Muscle layer of colon (tissue), 2 donors: ENCODE results near the gene TGFBR2.

ENCODE experiments used
- H3K27ac ChIP-seq: one replicate; pipeline ENCODE4 v1.7.0; 2013; ENCODE audit warnings: low read depth, mild to moderate bottlenecking, low read length, moderate library complexity
- H3K27me3 ChIP-seq, 2 donors: one replicate each; pipeline ENCODE4 v1.7.0; 2013; ENCODE audit warnings: low read length in 2 of 2, mild to moderate bottlenecking in 2 of 2; ENCODE audit not compliant: insufficient read depth in 2 of 2, control insufficient read depth in 1 of 2
- H3K36me3 ChIP-seq: one replicate; pipeline ENCODE4 v1.7.0; 2013; ENCODE audit warnings: mild to moderate bottlenecking, low read length; ENCODE audit not compliant: insufficient read depth
- H3K4me1 ChIP-seq: one replicate; pipeline ENCODE4 v1.7.0; 2013; ENCODE audit warnings: mild to moderate bottlenecking, low read length; ENCODE audit not compliant: insufficient read depth
- H3K4me3 ChIP-seq, 2 donors: one replicate each; pipeline ENCODE4 v1.7.0; 2013; ENCODE audit warnings: low read length in 2 of 2, low read depth in 1 of 2, mild to moderate bottlenecking in 1 of 2, moderate library complexity in 1 of 2
- H3K9ac ChIP-seq: one replicate; pipeline ENCODE4 v1.7.0; 2013; ENCODE audit warnings: low read length
- H3K9me3 ChIP-seq: one replicate; pipeline ENCODE4 v1.7.0; 2013; ENCODE audit warnings: mild to moderate bottlenecking, low read length
- donor health status: abdominal sarcoma.
- donor health status: Adenocarcinoma of cecum.

Gene TGFBR2

GRCh38 chr3:30614373-30614772 is 8.0 kb downstream of the TGFBR2 start:
- Histone ChIP-seq H3K4me3 (no peak overlapping the region), H3K4me1 (peaks cover 79% of the 10 kb centered on the region)

GRCh38 chr3:30614943-30615342 is 8.5 kb downstream of the TGFBR2 start:
- peaks cover 78% of the 10 kb centered on the region for H3K4me1 ChIP-seq
- peaks cover 6% of the 10 kb centered on the region for H3K36me3 ChIP-seq
- H3K4me3 ChIP-seq, result no peak overlapping the region
- H3K9ac ChIP-seq, result no peak overlapping the region
- no peaks in the 10 kb centered on the region for H3K27me3 ChIP-seq
- H3K9me3 ChIP-seq, result no peaks in the 10 kb centered on the region
- no peak overlapping the region for H3K27ac ChIP-seq

More at GRCh38 chr3:30614373-30614772, 8.0 kb downstream of the TGFBR2 start:
- Histone ChIP-seq H3K27me3 (no peaks in the 10 kb centered on the region), H3K36me3 (peaks cover 3% of the 10 kb centered on the region), H3K9ac (no peak overlapping the region), H3K27ac (peak overlapping the region; percentile 5), H3K9me3 (no peaks in the 10 kb centered on the region)

GRCh38 chr3:30615615-30616346 is 9.4 kb downstream of the TGFBR2 start:
- peaks cover 6% of the 10 kb centered on the region for H3K36me3 ChIP-seq
- H3K4me1 ChIP-seq, result peaks cover 82% of the 10 kb centered on the region
- H3K27ac ChIP-seq, result no peak overlapping the region
- H3K27me3 ChIP-seq, result no peaks in the 10 kb centered on the region
- H3K9ac ChIP-seq, result no peak overlapping the region
- H3K4me3 ChIP-seq, result no peak overlapping the region
- no peaks in the 10 kb centered on the region for H3K9me3 ChIP-seq

GRCh38 chr3:30616347-30617027 is 10.1 kb downstream of the TGFBR2 start:
- H3K9ac ChIP-seq, result no peak overlapping the region
- H3K9me3 ChIP-seq, result no peaks in the 10 kb centered on the region
- H3K27ac ChIP-seq, result no peak overlapping the region
- H3K4me1 ChIP-seq, result peaks cover 81% of the 10 kb centered on the region
- H3K36me3 ChIP-seq, result peaks cover 6% of the 10 kb centered on the region
- no peaks in the 10 kb centered on the region for H3K27me3 ChIP-seq
- H3K4me3 ChIP-seq, result no peak overlapping the region

GRCh38 chr3:30617069-30617468 is 10.7 kb downstream of the TGFBR2 start:
- Histone ChIP-seq H3K27me3 (no peaks in the 10 kb centered on the region), H3K36me3 (peaks cover 6% of the 10 kb centered on the region), H3K9me3 (no peaks in the 10 kb centered on the region), H3K4me3 (no peak overlapping the region), H3K4me1 (peaks cover 83% of the 10 kb centered on the region), H3K27ac (no peak overlapping the region), H3K9ac (no peak overlapping the region)

- peaks cover 88% of the 10 kb centered on the region for H3K4me1 ChIP-seq
- H3K27me3 ChIP-seq, result no peaks in the 10 kb centered on the region
- H3K27ac ChIP-seq, result no peak overlapping the region
- no peak overlapping the region for H3K9ac ChIP-seq
- H3K36me3 ChIP-seq, result peaks cover 6% of the 10 kb centered on the region
- H3K4me3 ChIP-seq, result no peak overlapping the region
- H3K9me3 ChIP-seq, result no peaks in the 10 kb centered on the region
Measured at GRCh38 chr3:30617653-30618052, 11.3 kb downstream of the TGFBR2 start.

GRCh38 chr3:30618526-30618925 is 12.1 kb downstream of the TGFBR2 start:
- Histone ChIP-seq H3K4me3 (no peak overlapping the region), H3K27me3 (no peaks in the 10 kb centered on the region), H3K27ac (no peak overlapping the region), H3K9me3 (no peaks in the 10 kb centered on the region), H3K4me1 (peaks cover 88% of the 10 kb centered on the region), H3K9ac (no peak overlapping the region), H3K36me3 (peaks cover 7% of the 10 kb centered on the region)

- Histone ChIP-seq H3K27me3 (no peaks in the 10 kb centered on the region), H3K4me3 (peak overlapping the region in 1 of 2 donors; percentile 8), H3K9me3 (no peaks in the 10 kb centered on the region), H3K9ac (no peak overlapping the region), H3K36me3 (peaks cover 14% of the 10 kb centered on the region), H3K27ac (no peak overlapping the region), H3K4me1 (peaks cover 82% of the 10 kb centered on the region)
Measured at GRCh38 chr3:30619318-30619717, 12.9 kb downstream of the TGFBR2 start.

- peaks cover 81% of the 10 kb centered on the region for H3K4me1 ChIP-seq
- peaks cover 14% of the 10 kb centered on the region for H3K36me3 ChIP-seq
- no peaks in the 10 kb centered on the region for H3K9me3 ChIP-seq
- no peak overlapping the region for H3K9ac ChIP-seq
- no peaks in the 10 kb centered on the region for H3K27me3 ChIP-seq
- H3K4me3 ChIP-seq, result no peak overlapping the region
- no peak overlapping the region for H3K27ac ChIP-seq
Measured at GRCh38 chr3:30620402-30621360, 14.3 kb downstream of the TGFBR2 start.

GRCh38 chr3:30621576-30621975 is 15.2 kb downstream of the TGFBR2 start:
- no peaks in the 10 kb centered on the region for H3K9me3 ChIP-seq
- H3K4me3 ChIP-seq, result no peak overlapping the region
- peaks cover 18% of the 10 kb centered on the region for H3K36me3 ChIP-seq
- no peak overlapping the region for H3K27ac ChIP-seq
- H3K27me3 ChIP-seq, result no peaks in the 10 kb centered on the region
- peaks cover 81% of the 10 kb centered on the region for H3K4me1 ChIP-seq
- no peak overlapping the region for H3K9ac ChIP-seq

- Histone ChIP-seq H3K4me3 (no peak overlapping the region), H3K27ac (peak overlapping the region; percentile 28), H3K36me3 (peaks cover 19% of the 10 kb centered on the region), H3K27me3 (no peaks in the 10 kb centered on the region), H3K4me1 (peaks cover 81% of the 10 kb centered on the region), H3K9ac (no peak overlapping the region), H3K9me3 (no peaks in the 10 kb centered on the region)
Measured at GRCh38 chr3:30622047-30622545, 15.7 kb downstream of the TGFBR2 start.
